Fibroblast of mammary gland (primary cell): Measurements from ENCODE around the gene RANBP2.
"Not testable (repeated sequence)": the region's sequence is repeated elsewhere in the genome, so short reads cannot be mapped to it uniquely, and the experiment has no call there.

Source experiments
- DNase-seq: peaks from one replicate; pipeline ENCODE4 v3.0.0-alpha.2; 2010; ENCODE audit warnings: low read depth
- H3K4me3 ChIP-seq: 2 replicates; pipeline ENCODE4 v1.5.1; 2011; ENCODE audit warnings: low read depth, mild to moderate bottlenecking, low read length, moderate library complexity; ENCODE audit not compliant: control insufficient read depth
- CTCF ChIP-seq: conservative IDR thresholded peaks from 2 replicates; pipeline ENCODE4 v1.5.1; 2011; ENCODE audit warnings: low read depth, low read length, inconsistent platforms; ENCODE audit not compliant: control insufficient read depth, insufficient read depth

Gene RANBP2

GRCh38 chr2:108719149-108720044, at the start of gene RANBP2:
TSS of gene RANBP2 (plus strand) at chr2:108719482. CDS start at chr2:108719607, 125 bp downstream.
- H3K4me3 ChIP-seq, result peak within 1 kb of the TSS; percentile 69
- TF ChIP-seq CTCF, result no peak
- peak; percentile 99 for DNase-seq

DNA sequence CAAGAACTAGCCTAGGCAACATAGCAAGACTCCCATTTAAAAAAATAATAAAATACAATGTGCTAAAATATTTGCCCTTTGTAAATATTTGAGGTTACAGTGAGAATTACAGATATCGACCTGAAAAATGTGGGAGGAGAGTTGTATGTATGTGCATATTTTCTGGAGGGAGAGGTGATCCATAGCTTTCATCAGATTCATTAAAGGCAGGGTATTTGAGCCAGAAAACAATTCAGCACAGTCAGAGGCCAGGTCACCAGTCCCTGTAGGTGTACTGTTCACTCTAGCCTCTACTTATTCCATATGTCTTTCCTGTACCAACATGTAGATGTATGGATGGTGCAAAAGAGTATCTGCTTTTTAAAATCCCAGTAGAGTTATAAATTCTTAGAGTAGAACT, 49.0 kb upstream of the RANBP2 start:
- not testable (repeated sequence) for DNase-seq, H3K4me3 ChIP-seq

GRCh38 chr2:108672200-108672805, 47.0 kb upstream of the RANBP2 start:
- H3K4me3 ChIP-seq, DNase-seq: not testable (repeated sequence)

DNA sequence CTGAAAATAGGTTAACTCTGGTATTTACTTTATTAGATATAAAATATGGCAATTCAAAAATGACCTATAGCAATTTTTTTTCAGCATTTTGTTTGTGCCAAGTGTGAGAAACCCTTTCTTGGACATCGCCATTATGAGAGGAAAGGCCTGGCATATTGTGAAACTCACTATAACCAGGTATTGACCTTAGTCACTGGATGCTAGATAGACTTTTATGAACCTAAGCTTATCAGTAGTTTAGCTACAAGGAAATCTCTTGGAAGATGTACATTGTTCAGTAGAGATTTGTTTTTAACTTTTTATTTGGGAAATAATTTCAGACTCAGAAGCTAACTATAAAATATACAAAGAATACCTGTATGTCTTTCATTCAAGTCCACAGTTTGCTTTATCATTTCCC, 42.8 kb upstream of the RANBP2 start:
- DNase-seq, H3K4me3 ChIP-seq: not testable (repeated sequence)

- not testable (repeated sequence) for H3K4me3 ChIP-seq, DNase-seq
These were observed 42.0 kb upstream of the RANBP2 start for GRCh38 chr2:108677239-108677744.

DNA sequence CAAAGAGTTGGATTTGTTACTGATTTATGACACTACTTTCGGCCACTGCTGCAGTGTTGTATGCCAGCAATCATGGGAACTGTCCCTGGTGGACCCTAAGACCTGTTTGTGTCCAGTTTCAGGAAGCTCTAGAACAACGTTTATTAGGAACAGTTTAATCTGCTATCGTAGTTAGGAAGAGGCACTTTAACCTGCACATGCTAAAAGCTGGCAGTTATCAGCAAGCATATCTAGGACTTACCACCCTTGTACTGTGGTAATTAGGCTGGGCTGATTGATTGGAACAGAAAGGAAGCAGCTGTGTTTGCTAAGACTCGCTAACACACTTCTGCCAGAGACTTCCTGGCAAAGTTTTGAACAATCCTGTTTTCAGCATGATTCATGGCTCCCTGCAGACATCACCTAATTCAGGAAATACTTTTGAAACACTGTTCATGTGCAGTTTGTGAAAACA, 41.1 kb upstream of the RANBP2 start:
- DNase-seq, result peak; percentile 70
- H3K4me3 ChIP-seq, result not testable (repeated sequence)

DNA sequence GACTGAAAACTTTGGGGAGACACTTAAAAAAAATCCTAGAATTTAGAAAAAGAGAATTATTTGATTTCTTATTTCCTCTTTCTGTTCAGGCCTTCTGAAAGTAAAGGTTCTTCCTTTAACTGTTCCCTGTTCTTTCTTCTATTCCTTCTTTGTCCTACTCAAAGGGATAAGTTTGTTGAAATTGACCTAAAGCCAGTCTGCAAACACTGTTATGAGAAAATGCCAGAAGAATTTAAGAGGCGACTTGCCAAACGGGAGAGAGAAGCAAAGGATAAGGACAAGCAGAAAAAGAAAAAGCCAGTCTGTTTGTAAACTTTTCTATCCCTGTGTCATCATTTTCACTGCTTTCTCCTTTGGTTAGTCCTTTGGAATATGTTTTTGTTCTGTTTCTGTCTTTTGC, 38.5 kb upstream of the RANBP2 start:
- DNase-seq, H3K4me3 ChIP-seq: not testable (repeated sequence)

- DNase-seq, result peak; percentile 20
- not testable (repeated sequence) for H3K4me3 ChIP-seq
These were observed 30.2 kb upstream of the RANBP2 start for GRCh38 chr2:108688818-108689756.

GRCh38 chr2:108690001-108690400, 29.3 kb upstream of the RANBP2 start:
- H3K4me3 ChIP-seq, DNase-seq: not testable (repeated sequence)

DNA sequence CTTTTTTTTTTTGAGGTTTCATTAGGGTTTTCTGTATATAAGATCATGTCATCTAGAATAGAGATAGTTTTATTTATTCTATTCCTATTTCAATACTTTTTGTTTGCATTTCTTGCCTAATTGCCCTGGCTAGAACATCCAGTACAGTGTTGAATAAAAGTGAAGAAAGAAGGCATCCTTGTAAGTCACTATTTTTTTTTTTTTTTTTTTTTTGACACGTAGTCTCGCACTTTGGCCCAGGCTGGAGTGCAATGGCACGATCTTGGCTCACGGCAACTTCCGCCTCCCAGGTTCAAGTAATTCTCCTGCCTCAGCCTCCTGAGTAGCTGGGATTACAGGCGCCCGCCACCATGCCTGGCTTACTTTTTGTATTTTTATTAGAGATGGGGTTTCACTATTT, 27.8 kb upstream of the RANBP2 start:
- H3K4me3 ChIP-seq, result no peak overlapping the region
- TF ChIP-seq CTCF, result no peak
- DNase-seq, result no peak
